Stimulated activated CD4-positive, alpha-beta T cell treated with anti-CD3 and anti-CD28 coated beads, Interleukin-1b, Interleukin-23, amount 100 ng/mL, for 24 hours (primary cell): ENCODE measurements around the gene APOL2.
"Not testable (repeated sequence)": the region's sequence is repeated elsewhere in the genome, so short reads cannot be mapped to it uniquely, and the experiment has no call there.

Experiments
- DNase-seq, 4 experiments: peaks; one replicate each; pipeline ENCODE4 v3.0.0-alpha.2; 2020; ENCODE audit warnings: low read depth in 4 of 4, low spot score in 1 of 4

APOL2 gene, protein sequence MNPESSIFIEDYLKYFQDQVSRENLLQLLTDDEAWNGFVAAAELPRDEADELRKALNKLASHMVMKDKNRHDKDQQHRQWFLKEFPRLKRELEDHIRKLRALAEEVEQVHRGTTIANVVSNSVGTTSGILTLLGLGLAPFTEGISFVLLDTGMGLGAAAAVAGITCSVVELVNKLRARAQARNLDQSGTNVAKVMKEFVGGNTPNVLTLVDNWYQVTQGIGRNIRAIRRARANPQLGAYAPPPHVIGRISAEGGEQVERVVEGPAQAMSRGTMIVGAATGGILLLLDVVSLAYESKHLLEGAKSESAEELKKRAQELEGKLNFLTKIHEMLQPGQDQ

DNA sequence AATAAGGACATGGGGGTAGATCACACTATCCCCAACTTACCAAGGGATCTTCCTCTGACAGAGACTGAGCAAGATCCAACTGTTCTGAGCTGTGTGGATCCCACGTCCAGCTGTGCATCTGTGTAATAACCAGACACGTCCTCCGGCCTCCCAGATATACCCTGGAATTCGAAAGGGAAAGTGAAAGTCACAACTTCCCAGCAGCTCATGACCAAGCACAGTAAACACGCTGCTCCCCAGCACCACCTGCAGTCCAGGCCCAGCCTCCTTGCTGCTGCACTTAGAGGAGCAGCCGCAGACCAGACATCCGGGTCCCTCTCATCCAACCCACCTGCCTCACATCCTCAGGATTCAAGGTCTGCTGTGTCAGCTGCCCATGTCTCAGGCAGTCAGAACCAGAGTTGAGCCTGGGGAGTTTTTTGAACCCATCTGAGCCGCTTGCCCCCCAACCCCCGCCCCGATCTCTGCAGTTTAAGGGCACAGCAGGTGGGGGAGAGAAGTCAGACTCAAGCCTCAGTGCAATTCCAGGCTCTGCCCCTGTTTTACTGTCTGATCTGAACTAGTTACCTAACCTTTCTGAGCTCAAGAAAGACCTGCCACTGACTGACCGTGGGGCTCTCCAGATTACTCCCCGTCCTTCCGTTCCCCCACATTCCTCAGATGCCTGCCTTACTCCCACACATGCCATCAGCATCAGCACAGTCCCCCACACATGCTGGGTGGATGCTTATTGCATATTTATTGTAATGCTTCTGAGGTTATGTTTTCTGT lies at the start of gene APOL2:
Gene APOL2, minus strand, starts transcription at position 127 of the 771 bp plus-strand sequence. CDS start 6,365 bp downstream, outside the sequence.
- DNase-seq = peak; percentile 55 to 80 (median 69)

DNA sequence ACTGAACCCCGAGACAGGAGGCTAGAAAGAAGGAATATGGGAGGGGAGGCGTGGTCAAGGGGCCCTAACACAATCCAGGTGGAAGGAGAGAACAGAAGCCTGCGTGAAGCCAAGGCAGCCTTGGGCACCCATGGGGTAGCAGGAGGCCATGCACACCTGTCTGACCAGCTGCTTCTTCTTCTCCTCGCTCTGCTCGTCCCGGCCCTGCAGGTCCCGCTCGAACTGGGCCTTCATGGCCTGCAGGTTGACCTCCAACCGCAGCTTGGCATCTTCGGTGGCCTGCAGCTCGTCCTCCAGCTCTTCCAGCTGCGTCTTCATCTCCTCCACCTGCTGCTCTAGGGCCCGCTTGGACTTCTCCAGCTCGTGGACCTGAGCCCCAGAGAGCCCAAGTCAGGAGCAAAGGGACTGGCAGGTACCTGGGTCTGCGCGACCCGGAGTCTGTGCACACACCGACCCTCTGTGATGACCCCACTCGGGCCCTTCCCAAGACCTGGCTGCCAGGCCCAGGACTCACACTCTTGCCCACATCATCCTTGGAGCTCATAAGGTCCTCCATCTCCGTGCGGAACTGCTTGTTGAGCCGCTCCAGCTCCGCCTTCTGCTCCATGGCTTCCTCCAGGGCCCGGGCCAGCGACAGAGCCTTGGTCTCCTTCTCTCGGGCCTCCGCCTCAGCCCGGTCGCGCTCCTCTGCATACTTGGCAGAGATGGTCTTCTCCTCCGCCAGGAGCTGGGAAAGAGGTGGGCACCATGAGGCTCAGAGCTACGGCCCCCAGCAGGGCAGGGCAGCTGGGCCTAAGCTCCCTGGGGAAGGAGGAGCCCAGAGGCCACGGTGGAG lies 49.5 kb upstream of the APOL2 start:
- no peak for DNase-seq

DNA sequence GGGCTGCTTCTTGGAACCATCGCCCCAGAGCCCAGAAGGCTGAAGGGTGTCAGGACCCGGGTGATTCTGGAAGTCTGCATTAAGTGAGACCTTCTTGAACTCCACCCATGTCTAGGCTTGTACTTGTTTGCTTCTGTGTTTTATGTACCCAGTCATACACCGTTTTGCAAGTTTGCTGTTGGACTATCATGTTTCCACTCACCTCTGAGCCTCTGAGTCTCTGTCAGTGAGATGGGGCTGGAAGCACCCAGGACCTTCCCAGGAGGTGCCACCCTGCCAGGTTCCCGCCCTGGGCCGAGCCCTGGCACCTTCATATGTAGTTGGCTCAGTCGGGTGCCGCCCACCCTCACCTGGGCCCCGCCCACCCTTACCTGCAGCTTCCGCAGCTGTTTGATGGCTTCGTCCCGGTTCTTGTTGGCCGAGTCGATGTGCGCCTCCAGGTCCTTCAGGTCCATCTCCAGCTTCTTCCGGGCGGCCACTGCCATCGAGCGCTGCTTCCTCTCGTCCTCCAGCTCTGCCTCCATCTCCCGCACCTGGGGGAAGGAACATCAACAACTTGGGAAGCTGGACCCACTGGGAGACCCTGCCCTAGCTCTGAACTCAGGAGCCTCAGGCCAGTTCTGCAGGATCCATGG lies 48.7 kb upstream of the APOL2 start:
- no peak for DNase-seq

DNA sequence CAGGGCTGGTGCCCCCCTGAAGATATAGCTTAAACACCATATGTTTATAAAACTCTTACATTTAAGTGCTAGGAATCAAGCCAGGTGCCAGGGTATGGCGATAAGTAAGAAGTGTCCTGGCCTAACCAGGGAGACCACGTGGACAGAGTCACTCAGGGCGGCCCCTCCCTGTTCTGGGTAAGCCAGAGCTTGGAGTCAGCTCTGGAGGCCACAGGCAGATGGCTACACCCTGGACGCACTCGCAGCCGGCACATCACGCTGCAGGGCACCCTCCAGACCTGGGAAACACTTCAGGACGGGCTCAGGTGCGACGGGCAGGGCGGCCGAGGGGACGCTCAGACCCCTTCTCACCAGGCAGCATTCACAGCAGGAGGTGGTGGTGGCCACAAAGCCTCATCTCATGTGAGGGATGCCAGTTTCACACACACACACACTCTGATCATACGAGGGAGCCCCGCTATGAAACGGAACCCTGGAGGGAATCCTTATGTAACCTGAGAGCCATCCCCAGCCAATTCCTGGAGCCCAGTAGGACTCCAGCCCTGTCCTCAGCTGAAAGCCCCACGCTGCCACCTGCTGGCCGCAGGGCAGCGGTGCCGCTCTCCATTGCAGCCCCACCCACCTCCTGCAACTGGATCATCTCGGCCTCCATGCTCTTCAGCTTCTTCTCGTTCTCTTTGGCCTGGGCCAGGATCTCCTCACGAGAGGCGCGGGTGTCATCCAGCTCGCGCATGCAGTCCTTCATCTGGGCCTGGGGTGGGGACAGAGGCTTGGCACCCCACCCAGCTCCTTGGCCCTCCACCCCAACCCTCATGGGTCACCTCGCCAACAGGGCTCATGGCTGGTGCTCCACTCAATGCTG lies 47.0 kb upstream of the APOL2 start:
- peak; percentile 32 to 65 (median 52) for DNase-seq

DNA sequence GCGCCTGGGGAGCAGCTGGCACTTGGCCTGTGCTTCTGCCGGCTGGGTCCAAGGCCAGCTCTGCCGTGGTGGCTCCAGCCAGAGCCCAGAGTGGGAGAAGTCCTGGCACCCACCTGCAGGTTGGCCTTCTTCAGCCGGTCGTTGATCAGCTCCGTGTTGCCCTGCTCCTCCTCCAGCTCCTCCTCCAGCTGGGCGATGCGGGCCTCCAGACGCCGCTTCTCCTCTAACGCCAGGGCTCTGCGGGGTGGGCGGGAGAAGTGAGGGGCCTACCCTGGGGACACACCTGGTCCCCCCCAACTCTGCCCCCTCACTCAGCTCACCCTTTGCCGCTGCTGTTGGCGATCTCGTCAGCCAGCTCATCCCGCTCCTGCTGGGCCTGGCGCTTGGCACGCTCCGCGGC lies 46.2 kb upstream of the APOL2 start:
- no peak for DNase-seq

DNA sequence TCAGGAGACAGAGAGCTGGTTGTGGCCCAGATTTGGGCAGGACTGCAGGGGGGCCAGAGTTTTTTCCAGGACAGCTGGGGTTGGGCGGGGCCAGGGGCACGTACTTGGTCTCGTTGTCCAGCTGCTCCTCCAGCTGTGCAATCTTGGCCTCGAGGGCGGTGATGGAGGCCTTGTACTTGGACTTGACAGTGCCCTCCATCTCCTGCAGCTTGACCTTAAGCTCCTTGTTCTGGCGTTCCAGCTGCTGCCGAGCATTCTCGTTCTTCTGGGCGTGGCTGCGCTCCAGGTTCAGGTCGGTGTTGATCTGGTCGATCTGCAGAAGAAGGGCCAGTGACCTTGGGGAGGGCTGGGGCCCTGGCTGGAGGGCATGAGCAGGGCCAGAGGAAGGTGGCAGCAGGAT lies 45.7 kb upstream of the APOL2 start:
- no peak for DNase-seq

DNA sequence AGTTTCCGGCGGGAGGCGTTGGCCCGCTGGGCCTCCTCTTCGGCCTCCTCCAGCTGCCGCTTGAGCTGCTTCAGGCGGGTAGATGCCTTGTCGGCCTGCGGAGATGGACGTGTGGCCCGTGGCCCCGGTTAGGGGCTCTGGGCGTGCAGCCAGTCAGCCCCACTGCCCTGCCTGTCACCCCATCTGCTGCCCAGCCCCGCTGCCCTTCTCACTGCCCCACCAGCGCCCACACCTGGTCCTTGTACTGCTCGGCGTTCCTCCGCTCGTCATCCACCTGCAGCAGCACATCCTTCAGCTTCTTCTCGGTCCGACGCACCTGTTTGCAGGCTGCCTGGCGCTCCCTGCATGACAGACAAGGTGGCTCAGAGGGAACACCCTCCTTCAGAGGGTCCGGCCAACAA lies 44.8 kb upstream of the APOL2 start:
- no peak for DNase-seq

DNA sequence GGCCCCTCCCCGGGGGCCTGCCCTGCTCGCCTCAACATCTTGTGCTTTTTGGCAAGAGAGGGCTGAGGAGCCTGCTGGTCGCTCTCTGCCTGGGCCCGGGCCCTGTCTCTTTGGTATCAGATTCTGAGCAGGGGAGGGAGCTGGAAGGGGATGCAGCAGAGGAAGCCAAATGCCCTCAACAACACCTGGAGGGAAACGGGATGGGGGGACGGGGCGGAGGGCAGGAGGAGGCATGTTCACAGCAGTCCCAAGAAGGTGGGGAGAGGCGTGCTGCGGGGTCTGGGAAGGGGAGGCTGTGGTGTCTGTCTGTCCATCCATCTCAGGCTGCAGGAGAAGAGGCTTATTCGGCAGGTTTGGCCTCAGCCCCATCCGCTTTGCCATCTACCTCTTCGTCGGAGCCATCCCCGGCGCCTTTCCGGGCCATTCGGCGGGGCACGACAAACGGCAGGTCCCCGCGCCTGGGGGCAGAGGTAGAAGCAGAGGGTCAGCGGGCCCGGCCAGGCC lies 43.1 kb upstream of the APOL2 start:
- no peak for DNase-seq

DNA sequence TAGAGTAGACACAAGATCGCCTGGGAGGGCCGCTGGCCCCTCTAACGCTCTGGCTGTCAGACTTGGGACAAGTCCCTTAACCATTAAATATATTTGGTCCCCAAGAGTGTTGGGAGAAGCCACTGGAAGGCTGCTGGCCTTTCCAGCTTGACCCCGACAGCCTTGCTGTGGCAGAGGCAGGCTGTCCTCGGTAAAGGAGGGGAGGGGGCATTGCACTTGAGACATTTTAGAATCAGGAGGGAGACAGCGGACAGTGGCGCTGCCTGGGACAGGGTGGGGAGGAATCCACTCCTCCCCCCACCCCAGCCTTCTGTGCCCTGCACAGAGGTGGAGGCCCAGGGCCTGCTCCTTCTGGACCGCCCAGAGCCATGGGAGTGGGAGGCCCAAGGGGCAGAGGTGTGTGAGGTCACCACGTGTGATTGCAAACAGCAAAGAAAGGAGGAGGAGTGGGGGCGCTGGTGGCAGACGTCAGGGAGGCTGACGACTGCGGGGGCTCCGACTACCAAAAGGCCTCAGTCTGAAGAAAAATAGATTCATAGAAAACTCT lies 42.5 kb upstream of the APOL2 start:
- no peak for DNase-seq

DNA sequence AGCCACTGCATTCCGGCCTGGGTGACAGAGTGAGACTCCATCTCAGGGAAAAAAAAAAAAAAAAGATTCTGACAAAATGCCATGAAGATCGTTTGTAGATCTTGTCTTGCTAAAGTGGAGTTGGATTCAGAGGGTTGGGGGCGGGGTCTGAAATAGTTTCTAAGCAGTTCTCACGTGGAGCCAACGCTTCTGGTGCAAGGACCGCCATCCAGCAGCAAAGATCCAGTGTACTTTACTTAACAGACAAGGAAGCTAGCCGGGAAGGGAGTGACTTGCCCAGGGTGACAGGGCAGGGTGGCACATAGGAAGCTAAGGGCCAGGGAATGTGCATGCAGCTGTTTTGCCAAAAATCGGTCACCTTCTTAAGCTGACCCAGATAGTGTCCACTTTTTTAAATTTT lies 41.1 kb upstream of the APOL2 start:
- no peak for DNase-seq

DNA sequence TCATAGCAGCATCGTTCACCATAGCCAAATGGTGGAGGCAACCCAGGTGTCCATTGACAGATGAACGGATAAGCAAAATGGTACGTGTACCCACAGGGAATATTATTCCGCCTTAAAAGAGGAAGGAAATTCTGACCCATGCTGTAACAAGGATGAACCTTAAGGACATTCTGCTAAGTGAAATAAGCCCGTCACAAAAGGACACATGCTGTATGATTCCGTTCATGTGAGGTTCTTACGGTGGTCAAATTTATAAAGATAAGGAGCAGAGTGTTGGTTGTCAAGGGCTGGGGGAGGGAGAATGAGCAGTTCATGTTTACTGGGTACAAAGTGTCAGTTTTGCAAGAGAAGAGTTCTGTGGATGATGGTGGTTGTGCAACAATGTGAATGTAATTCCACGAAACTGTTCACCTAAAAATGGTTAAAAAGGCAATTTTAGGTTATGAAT lies 39.9 kb upstream of the APOL2 start:
- no peak for DNase-seq

DNA sequence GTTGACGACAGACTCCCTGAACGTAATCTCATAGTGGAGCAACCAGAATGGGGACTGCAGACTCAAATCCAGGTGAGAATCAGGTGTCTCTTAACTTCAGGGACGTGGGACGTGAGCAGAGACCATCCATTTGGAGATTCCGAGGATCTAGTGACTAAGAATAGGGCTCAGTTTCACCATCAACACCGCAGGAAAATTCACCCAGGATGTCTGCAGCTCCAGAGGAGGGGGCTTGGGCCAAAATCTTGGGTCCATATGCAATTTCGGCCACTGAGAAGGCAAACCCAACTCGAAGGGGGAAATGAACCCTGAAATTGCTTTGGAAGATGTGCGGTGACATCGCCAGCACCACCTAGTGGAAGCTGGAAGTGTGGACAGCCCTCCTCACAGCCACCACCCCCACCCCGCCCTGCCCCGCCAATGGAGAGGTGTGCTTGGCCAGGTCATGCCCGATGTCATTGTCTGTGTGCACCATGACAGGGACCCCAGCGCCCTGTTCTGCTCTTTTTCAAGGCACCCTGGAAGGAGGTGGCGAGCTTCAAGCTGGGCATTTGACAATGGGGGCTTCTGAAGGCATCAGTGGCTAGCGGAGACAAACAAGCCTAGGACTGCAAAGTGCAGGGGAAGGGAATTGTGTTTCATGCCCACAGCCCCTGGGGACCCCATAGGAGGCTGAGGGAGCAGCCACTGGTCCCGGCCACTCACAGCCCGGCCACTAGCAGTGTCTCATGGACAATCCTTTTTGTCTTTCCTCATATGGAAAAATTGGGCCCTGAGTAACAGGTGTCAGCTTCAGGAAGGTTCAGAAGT lies 38.4 kb upstream of the APOL2 start:
- peak; percentile 42 to 56 (median 50) for DNase-seq

DNA sequence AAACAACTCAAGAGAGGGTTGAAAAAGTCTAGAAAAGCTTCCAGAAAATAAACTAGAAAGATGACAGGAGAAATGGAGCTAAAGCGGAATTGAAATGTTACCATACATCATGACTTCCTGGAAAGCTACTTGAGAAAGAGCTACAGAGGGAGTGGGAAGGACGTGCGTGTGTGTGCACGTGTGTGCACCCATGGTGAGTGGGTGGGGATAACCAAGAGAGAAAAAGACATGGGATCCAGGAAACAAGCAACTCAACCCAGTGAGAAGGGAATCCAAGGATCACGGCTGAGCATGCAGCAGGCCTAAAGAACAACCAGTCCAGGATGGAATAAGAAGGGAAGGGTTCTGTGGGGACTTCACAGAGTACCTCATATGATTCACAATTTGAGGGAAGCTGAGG lies 35.2 kb upstream of the APOL2 start:
- no peak for DNase-seq

DNA sequence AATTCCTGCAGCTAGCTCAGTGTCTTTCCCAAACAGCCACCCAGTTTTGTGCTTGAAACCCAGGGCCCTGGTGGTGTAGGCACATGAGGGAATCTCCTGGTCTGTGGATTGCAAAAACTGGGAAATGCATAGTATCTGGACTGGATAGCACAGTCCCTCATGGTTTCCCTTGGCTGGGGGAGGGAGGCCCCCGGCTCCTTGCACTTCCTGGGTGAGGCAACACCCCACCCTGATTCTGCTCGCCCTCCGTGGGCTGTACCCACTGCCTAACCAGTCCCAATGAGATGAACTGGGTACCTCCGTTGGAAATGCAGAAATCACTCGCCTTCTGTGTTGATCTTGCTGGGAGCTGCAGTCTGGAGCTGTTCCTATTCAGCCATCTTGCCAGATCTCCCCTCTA lies 32.6 kb upstream of the APOL2 start:
- DNase-seq = not testable (repeated sequence)

DNA sequence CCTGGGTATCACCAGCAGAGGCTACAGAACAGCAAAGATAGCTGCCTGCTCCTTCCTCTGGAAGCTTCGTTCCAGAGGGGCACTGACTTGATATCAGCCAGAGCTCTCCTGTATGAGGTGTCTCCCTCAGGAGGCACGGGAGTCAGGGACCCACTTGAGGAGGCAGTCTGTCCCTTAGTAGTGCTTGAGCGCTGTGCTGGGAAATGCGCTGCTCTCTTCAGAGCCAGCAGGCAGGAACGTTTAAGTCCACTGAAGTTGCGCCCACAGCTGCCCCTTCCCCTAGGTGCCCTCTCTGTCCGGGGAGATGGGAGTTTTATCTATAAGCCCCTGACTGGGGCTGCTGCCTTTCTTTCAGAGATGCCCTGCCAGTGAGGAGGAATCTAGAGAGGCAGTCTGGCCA lies 31.9 kb upstream of the APOL2 start:
- DNase-seq = not testable (repeated sequence)

DNA sequence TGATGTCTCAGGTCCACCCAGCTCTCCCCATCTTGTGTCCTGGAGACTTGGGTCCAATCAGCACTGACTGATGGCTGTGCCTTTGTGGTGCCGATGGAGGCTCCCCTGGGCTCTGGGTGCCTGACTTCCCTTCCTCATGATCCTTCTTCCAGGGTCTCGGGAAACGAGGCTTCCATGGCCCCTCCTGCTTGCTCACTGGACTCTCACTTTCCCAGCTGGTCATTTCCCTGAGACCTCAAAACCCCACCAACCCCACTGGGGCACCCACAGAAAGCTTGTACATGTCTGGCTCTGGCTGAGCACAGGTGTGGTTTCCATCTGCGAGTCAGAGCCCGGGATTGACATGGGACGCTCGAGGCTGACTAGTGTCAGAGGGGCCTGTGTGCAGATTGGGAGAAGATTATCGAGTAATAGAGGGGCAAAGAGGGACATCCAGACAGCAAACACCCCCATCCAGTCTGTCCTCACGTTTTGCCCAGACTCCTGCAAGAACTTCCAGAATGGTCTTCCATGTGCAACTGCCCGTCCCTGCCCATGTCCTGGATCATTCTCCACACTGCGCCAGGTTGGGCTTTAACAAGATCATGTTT lies 28.7 kb upstream of the APOL2 start:
- no peak for DNase-seq

DNA sequence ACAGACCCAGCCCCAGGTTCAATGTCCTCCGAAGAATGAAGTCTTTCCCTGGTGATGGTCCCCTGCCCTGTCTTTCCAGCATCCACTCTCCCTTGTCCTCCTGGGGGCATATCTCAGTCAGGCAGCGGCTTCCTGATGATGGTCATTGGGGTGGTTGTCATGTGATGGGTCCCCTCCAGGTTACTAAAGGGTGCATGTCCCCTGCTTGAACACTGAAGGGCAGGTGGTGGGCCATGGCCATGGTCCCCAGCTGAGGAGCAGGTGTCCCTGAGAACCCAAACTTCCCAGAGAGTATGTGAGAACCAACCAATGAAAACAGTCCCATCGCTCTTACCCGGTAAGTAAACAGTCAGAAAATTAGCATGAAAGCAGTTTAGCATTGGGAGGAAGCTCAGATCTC lies 27.7 kb upstream of the APOL2 start:
- no peak for DNase-seq

DNA sequence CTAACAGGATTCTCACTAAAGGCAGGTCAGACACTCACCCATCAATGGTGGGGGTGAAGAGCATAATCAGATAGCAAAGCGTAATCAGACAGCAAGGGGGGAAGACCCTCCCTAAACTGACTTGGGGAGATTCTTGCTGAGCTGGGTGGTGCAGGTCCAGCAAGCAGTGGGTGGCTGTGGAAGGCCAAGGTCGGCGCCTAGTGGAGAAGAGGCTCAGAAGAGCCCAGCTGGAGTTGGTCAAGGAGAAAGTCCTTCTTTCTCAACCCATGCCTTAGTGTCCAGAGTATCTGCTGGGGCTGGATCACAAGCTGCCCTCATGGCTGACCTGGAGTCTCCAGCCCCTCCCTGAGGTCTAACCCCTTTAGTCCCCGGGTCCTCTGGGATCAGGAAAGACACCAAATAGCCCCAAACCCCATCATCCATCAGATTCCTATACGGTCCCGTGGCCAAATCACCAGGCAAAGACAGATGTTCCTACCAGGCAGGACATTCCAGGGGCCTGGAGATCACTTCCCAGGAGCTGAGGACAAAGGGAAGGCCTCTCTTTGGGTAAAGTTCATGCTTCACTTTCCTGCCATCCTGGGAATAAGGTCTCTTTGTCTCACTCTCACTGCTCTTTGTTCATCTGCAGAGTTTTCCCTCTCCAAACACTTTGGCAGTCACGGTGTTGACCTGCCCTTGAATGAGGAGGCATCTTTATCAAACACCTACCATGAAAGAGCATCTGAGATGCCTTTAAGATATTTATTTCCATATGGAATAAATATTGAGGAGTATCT lies 24.7 kb upstream of the APOL2 start:
- not testable (repeated sequence) for DNase-seq
